GM19023 (cell line): ENCODE results near the gene TAGLN3.

Experiments
- ATAC-seq: cut with Tn5 transposase; IDR thresholded peaks from one replicate; pipeline ENCODE4 v1.9.1; 2021; ENCODE audit warnings: mild to moderate bottlenecking, moderate library complexity; ENCODE audit not compliant: unreplicated experiment

Gene TAGLN3

DNA sequence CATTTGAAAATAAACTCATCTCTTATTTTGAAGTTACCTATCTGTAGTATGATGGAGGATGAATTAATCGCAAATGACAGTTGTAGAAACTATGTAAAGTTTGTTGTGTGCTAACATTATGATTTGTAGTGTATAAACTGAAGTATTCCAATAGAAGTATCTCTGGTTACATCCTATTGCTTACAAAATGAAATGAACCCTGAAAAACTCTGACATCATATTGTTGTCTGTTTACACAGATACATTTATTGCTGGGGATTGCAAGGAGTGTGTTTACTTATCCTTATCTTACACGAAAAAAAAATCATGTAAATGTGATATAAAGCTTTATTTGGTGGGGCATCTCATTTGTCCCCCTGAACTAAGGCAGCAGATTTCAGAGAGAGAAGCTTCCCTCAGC is 22.5 kb upstream of the TAGLN3 start:
- ATAC-seq: no peak

DNA sequence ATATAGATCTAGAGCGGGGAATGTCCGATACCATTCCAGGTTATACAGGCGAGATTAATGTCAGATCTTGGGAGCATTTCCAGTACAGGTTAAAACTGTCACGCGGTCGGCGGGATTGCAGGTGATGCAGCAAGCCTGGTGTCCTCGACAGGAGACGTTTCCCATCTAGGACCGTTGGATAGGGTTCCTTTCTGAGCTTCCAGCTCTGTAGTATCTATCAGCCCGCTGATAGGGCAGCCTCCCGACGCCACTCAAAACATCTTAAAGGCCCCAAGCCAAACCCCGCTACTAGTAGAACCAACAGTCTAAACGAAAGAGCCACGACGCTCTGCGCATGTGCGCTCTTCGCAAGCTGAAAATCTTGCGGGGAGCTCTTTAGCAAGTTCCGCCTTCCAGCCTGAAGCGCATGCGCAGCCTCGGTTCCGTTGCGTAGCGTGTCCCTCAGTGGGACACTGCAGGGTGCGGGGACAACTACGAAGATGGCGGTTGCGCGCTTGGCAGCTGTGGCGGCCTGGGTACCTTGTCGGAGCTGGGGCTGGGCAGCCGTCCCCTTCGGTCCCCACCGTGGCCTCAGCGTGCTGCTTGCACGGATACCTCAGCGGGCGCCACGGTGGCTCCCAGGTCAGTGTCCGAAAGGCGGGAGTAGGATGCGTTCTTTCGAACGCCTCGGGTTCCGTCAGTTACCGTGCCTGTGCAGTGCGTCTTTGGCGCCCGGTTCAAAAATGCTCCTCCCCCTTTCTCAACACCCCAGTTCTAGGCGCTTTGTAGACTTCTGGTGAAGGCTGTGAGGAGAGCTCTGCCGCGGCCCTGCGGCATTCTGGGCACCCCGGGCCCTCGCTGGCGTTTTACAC is 19.9 kb upstream of the TAGLN3 start, which contains the start of gene ABHD10:
Gene ABHD10 (plus strand): TSS at position 444 of the 851 bp plus-strand sequence. CDS start 36 bp downstream, at position 480.
- ATAC-seq: peak; percentile 96

DNA sequence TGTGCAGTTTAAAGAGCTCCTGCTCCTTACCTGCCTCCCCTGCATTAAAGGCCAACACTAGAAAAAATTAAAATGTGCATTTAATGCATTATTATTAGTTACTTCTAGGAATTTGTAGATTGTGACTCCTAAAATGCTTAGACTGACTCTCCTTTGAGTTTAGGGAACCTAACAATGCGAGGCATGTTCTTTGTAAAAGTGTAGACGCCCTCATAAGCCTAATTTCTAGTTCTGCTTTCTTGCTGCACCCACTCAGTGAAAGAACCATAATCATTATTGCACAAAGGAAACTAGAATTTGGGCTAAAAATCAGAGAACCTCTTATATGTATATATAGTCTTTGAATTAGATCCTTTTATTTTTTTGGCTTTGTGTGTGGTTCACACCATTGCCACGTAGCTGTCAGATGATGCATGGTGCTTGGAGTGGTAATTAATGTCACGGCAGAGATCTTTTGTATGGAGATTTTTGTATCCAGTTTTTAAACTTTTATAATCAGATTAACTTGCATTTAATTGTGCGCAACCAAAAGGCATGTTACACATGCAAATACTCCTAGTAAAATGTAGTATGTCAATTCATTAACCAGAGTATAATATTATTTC is 19.2 kb upstream of the TAGLN3 start:
- peak; percentile 31 for ATAC-seq

DNA sequence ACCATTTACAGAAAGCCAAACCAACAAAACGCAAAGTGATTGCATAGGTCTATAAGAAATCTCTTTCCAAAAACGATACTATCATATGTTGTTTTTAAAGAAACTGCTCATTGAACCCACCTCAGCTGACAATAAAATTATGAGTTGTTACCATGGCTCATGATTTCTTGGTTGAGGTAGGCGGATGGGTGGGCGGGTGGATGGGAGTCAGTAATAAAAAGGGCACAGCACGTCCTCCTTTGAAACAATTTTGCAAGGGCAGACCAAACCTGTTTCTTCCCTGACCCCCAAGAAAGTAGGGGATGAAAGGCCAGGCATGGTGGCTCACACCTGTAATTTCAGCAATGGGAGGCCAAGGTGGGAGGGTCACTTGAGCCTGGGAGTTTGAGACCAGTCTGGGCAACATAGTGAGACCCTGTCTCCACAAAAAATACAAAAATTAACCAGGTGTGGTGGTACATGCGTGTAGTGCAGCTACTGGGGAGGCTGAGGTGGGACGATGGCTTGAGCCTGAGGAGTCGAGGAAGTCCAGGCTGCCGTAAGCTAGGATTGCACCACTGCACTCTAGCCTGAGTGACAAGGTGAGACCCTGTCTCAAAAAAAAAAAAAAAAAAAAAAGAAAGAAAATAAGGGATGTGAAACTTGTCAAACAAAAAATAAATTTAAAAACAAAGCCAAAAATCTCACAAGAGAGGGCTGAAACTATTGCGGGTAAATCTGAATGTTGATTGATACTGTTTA is 17.8 kb upstream of the TAGLN3 start:
- ATAC-seq: no peak

GRCh38 chr3:111981457-111981763 is 17.3 kb upstream of the TAGLN3 start:
- no peak for ATAC-seq

- no peak for ATAC-seq
These were observed 14.0 kb upstream of the TAGLN3 start for GRCh38 chr3:111984636-111985298.

- no peak for ATAC-seq
These were observed 11.9 kb upstream of the TAGLN3 start for GRCh38 chr3:111986800-111987199.

DNA sequence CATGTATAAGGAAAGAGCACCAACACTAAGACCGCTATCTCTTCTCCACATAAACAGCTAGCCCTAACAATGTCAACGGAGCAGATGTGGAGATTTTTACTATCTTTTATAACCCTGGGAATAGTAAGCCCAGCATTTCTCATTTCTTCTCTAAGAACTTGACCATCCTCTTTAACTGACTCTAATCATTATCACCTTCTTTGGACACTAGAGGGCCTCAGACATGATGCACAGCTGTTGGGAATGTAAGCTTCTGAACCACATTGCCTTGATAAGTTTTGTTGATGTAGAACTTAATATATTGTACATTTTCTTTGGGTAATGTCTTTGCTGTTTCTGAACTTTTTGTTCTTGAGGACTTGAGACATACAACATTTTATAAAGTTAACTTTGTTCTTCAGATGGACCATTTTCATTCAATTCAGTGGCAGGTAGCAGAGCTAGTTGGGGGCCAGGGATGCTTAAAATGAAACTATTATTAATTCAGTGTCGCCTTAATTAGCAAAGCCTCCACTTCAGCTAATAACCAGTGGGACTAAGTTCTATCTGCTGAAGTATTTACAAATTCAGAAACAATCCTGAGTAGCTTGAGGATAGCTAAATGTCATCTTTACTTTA is 9.6 kb upstream of the TAGLN3 start:
- ATAC-seq: peak; percentile 96

DNA sequence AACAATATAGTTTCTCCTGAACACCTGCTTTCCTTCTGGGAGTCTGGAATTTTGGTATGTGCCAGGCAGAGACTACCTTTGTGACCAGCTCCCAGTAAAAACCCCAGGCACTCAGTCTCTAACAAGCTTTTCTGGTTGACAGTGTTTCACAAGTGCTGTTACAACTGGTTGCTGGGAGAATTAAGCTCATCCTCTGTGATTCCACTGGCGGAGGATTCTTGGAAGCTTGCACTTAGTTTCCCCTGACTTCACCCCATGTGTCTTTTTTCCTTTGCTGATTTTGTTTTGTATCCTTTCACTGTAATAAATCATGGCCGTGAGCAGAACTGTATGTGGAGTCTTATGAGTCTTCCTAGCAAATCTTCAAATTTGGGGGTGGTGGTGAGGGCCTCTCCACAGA is 5.7 kb upstream of the TAGLN3 start:
- ATAC-seq: no peak

DNA sequence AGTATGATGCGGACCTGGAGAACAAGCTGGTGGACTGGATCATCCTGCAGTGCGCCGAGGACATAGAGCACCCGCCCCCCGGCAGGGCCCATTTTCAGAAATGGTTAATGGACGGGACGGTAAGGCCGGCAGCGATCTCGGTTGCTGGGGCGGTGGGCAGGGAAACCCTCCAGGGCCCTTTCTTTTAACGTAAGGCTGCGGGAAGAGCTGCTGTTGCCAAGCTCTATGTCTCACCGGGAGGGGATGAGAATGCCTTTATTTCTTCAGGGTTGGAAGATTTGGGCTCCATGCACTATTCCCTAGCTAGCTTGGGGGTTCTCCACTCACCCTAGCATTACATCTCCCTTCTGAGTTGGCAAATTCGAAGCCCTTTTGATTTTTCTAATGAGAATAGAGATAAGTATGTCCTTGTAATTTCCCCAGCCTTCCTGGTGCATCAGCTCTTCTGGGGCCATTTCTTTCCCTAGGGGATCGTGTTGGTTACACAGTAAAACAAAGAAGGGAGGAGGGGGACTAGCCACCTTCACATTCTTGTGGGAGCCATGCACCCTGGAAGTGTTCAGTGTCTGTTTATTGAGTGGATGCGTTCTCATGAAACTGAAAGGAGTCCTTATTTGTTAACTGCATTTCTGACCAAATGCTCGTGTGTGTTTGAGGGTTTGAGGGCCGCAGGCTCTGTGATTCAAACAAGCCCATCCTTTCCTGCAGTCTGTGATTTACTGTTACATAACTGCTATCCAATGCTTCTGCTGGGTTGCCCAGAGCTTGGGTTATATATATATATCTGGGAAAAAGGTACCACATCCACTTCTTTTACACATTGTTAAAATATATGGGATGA is 982 bp downstream of the TAGLN3 start:
- peak; percentile 9 for ATAC-seq

- no peak for ATAC-seq
These were observed 1.6 kb downstream of the TAGLN3 start for GRCh38 chr3:112000367-112000771.

DNA sequence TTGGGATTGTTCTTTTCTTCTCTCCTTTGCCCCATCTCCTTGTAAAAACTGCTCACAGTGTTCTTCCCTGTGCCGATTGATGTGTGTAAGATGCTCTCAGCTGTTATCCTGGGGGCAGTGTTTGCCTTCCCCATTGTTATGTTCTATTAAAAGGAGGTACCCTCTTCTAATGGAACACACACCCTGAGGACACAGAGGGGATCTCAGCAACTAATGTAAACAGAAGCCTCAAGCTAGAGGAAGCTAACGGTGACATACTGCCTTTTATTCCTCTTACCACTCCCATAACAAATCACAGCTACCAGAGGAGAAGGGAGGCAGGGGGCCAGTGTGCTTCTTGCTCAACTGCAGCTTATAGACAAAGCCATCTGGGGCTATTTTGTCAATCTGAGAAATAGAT is 2.2 kb downstream of the TAGLN3 start:
- ATAC-seq: no peak

- no peak for ATAC-seq
These were observed 2.8 kb downstream of the TAGLN3 start for GRCh38 chr3:112001526-112001925.

DNA sequence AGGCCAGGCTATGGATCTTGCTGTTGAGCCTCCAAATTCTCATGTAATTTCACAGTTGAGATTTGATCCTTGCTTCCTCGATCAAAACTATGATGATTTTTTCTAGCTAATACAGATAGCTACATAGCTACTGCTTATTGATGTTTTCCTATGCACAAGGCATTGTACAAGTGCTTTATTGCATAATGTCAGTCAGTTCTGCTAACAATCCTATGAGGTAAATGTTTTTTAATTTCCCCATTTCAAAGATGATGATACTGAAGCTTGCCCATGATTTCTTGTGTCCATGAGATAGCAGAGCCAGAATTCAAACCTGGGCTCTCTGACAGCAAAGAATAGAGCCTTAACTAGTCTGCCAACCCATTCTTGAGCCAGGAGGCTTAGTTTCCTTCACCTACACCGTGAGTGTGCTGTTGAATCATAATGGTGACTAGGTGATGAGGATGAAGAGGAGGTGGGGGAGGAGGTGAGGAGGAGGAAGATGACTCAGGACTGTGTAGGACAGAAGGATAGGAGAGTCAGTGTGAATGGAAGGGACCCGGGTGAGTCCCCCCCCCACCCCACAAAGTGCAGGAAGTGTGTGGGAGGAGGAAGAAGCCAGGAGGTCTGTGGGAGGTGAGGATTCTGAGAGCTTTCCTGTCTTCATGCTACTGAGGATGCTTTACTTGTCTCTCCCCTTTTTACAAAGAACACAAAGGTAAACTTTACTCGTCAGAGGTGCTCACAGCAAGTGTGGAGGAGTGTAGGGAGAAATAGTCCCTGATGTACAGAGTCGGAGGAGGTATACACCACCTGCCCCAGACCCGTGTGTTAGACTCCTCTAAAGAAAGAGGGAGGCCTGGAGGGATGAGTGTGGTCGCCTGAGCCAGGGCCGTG is 3.6 kb downstream of the TAGLN3 start:
- ATAC-seq: no peak

- no peak for ATAC-seq
These were observed 4.8 kb downstream of the TAGLN3 start for GRCh38 chr3:112003321-112004080.

- no peak for ATAC-seq
These were observed 5.5 kb downstream of the TAGLN3 start for GRCh38 chr3:112004187-112004586.

GRCh38 chr3:112004669-112005068 is 5.9 kb downstream of the TAGLN3 start:
- ATAC-seq: no peak

DNA sequence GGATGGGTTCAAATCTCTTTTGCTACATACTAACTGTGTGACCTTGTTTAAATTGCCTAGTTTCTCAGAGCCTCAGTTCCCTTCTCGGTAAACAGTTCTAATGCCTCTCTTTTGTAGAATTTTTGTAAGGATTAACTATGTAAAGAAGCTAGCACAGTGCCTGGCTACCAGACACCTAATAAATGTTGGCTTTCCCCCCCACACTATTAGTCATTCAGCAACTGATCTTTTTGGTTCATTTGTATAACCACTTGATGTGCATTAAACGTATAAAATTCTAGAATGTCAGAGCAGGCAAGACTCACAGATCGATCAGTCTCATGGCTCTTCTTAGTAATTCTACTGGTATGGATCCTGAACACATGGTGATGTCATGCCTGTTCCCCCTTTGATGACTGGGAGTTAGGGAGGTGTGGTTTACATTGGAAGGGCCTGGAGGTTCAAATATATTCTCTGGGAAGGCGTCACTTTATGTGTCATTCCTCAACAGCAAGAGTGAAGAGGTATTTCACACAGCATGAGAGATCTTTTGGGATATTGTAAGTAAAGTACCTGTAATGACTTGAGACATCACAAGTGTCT is 6.5 kb downstream of the TAGLN3 start:
- ATAC-seq: no peak
